Memory B cell (primary cell): ENCODE data around the gene CDC42SE2.

Source experiments
- ATAC-seq: fragments of 150-1000 bp; cut with Tn5 transposase; 2 replicates; pipeline ENCODE4 v1.10.0; 2021; ENCODE audit warnings: low read depth, mild to moderate bottlenecking, moderate library complexity
- DNase-seq, 2 donors: peaks; one replicate each; pipeline ENCODE4 v3.0.0; 2022; ENCODE audit warnings: low spot score in 2 of 2
- H3K27ac Mint-ChIP-seq: one replicate; pipeline ENCODE4 v1.8.0; 2022; ENCODE audit warnings: mild to moderate bottlenecking, moderate library complexity, mixed read lengths
- H3K27me3 Mint-ChIP-seq: one replicate; pipeline ENCODE4 v1.8.0; 2022; ENCODE audit warnings: mixed read lengths
- H3K36me3 Mint-ChIP-seq: one replicate; pipeline ENCODE4 v1.8.0; 2022; ENCODE audit warnings: mild to moderate bottlenecking, mixed read lengths
- H3K4me1 Mint-ChIP-seq: one replicate; pipeline ENCODE4 v1.8.0; 2022; ENCODE audit warnings: mixed read lengths
- H3K4me3 Mint-ChIP-seq: one replicate; pipeline ENCODE4 v1.8.0; 2022; ENCODE audit warnings: mild to moderate bottlenecking, moderate library complexity, mixed read lengths
- H3K9me3 Mint-ChIP-seq: one replicate; pipeline ENCODE4 v1.8.0; 2022; ENCODE audit warnings: mixed read lengths

Gene CDC42SE2

GRCh38 chr5:131363811-131364506, 100.1 kb downstream of the CDC42SE2 start:
- peak overlapping the region; percentile 75 for H3K27ac Mint-ChIP-seq
- no peaks in the 10 kb centered on the region for H3K27me3 Mint-ChIP-seq
- ATAC-seq = no peak
- DNase-seq = no peak
- H3K4me3 Mint-ChIP-seq = no peak overlapping the region
- H3K4me1 Mint-ChIP-seq = peaks cover 33% of the 10 kb centered on the region
- H3K9me3 Mint-ChIP-seq = peaks cover 1% of the 10 kb centered on the region
- H3K36me3 Mint-ChIP-seq = peaks cover 48% of the 10 kb centered on the region

- no peak for ATAC-seq
- Mint-ChIP-seq H3K36me3 (peaks cover 45% of the 10 kb centered on the region), H3K4me1 (peaks cover 38% of the 10 kb centered on the region), H3K27ac (peak overlapping the region; percentile 75), H3K9me3 (peaks cover 1% of the 10 kb centered on the region), H3K4me3 (peak overlapping the region; percentile 15), H3K27me3 (no peaks in the 10 kb centered on the region)
- DNase-seq = no peak
Observed at GRCh38 chr5:131364507-131365050, 100.7 kb downstream of the CDC42SE2 start.

GRCh38 chr5:131366428-131366827, 102.6 kb downstream of the CDC42SE2 start:
- Mint-ChIP-seq H3K27ac (peak overlapping the region; percentile 75), H3K27me3 (no peaks in the 10 kb centered on the region), H3K36me3 (peaks cover 36% of the 10 kb centered on the region), H3K4me1 (peaks cover 44% of the 10 kb centered on the region), H3K4me3 (no peak overlapping the region), H3K9me3 (peaks cover 1% of the 10 kb centered on the region)
- no peak for DNase-seq
- ATAC-seq = no peak

- ATAC-seq (no peak), DNase-seq (no peak)
- Mint-ChIP-seq H3K9me3 (peaks cover 1% of the 10 kb centered on the region), H3K4me3 (no peak overlapping the region), H3K27me3 (no peaks in the 10 kb centered on the region), H3K27ac (peak overlapping the region; percentile 98), H3K4me1 (peaks cover 46% of the 10 kb centered on the region), H3K36me3 (peaks cover 34% of the 10 kb centered on the region)
Observed at GRCh38 chr5:131367219-131367860, 103.5 kb downstream of the CDC42SE2 start.

- Mint-ChIP-seq H3K36me3 (peaks cover 35% of the 10 kb centered on the region), H3K27me3 (no peaks in the 10 kb centered on the region), H3K4me3 (no peak overlapping the region), H3K9me3 (peaks cover 1% of the 10 kb centered on the region), H3K27ac (peak overlapping the region; percentile 98), H3K4me1 (peaks cover 50% of the 10 kb centered on the region)
- ATAC-seq (no peak), DNase-seq (no peak)
Observed at GRCh38 chr5:131368866-131369265, 105.0 kb downstream of the CDC42SE2 start.

- Mint-ChIP-seq H3K36me3 (peaks cover 29% of the 10 kb centered on the region), H3K4me1 (peaks cover 48% of the 10 kb centered on the region), H3K4me3 (no peak overlapping the region), H3K27me3 (no peaks in the 10 kb centered on the region), H3K9me3 (peaks cover 1% of the 10 kb centered on the region), H3K27ac (peak overlapping the region; percentile 98)
- DNase-seq (no peak), ATAC-seq (no peak)
Observed at GRCh38 chr5:131369558-131369957, 105.7 kb downstream of the CDC42SE2 start.

GRCh38 chr5:131371835-131372234, 108.0 kb downstream of the CDC42SE2 start:
- Mint-ChIP-seq H3K27ac (peak overlapping the region; percentile 98), H3K27me3 (no peaks in the 10 kb centered on the region), H3K4me3 (peak overlapping the region; percentile 52), H3K9me3 (peaks cover 1% of the 10 kb centered on the region), H3K4me1 (peaks cover 53% of the 10 kb centered on the region), H3K36me3 (peaks cover 25% of the 10 kb centered on the region)
- DNase-seq = no peak
- ATAC-seq = peak; percentile 34

GRCh38 chr5:131373265-131373664, 109.4 kb downstream of the CDC42SE2 start:
- DNase-seq = no peak
- Mint-ChIP-seq H3K27me3 (no peaks in the 10 kb centered on the region), H3K27ac (peak overlapping the region; percentile 98), H3K9me3 (peaks cover 1% of the 10 kb centered on the region), H3K36me3 (peaks cover 19% of the 10 kb centered on the region), H3K4me1 (peaks cover 46% of the 10 kb centered on the region), H3K4me3 (peak overlapping the region; percentile 52)
- peak; percentile 21 for ATAC-seq

- no peak for DNase-seq
- peak overlapping the region; percentile 43 for H3K4me3 Mint-ChIP-seq
Observed at GRCh38 chr5:131375351-131375750, 111.5 kb downstream of the CDC42SE2 start.

GRCh38 chr5:131377346-131377745, 113.5 kb downstream of the CDC42SE2 start:
- no peaks in the 10 kb centered on the region for H3K9me3 Mint-ChIP-seq
- H3K4me3 Mint-ChIP-seq = no peak overlapping the region
- no peak for DNase-seq
- ATAC-seq = no peak
- H3K27me3 Mint-ChIP-seq = no peaks in the 10 kb centered on the region
- peak overlapping the region; percentile 98 for H3K27ac Mint-ChIP-seq
- peaks cover 43% of the 10 kb centered on the region for H3K4me1 Mint-ChIP-seq
- H3K36me3 Mint-ChIP-seq = peaks cover 20% of the 10 kb centered on the region

More at GRCh38 chr5:131375351-131375750, 111.5 kb downstream of the CDC42SE2 start:
- Mint-ChIP-seq H3K4me1 (peaks cover 39% of the 10 kb centered on the region), H3K9me3 (no peaks in the 10 kb centered on the region), H3K27me3 (no peaks in the 10 kb centered on the region), H3K36me3 (peaks cover 16% of the 10 kb centered on the region), H3K27ac (peak overlapping the region; percentile 98)
- ATAC-seq = no peak

GRCh38 chr5:131377785-131378325, 114.0 kb downstream of the CDC42SE2 start:
- Mint-ChIP-seq H3K4me3 (no peak overlapping the region), H3K9me3 (no peaks in the 10 kb centered on the region), H3K27me3 (no peaks in the 10 kb centered on the region), H3K4me1 (peaks cover 44% of the 10 kb centered on the region), H3K27ac (peak overlapping the region; percentile 98), H3K36me3 (peaks cover 20% of the 10 kb centered on the region)
- no peak for ATAC-seq
- no peak for DNase-seq

- H3K4me1 Mint-ChIP-seq = peaks cover 39% of the 10 kb centered on the region
- peaks cover 16% of the 10 kb centered on the region for H3K36me3 Mint-ChIP-seq
- H3K27me3 Mint-ChIP-seq = no peaks in the 10 kb centered on the region
- peak overlapping the region; percentile 46 for H3K4me3 Mint-ChIP-seq
- DNase-seq (peak in 1 of 2 donors; percentile 33), ATAC-seq (peak; percentile 31)
- H3K27ac Mint-ChIP-seq = peak overlapping the region; percentile 98
- no peaks in the 10 kb centered on the region for H3K9me3 Mint-ChIP-seq
Observed at GRCh38 chr5:131378721-131379541, 115.1 kb downstream of the CDC42SE2 start.

GRCh38 chr5:131379723-131380122, 115.9 kb downstream of the CDC42SE2 start:
- Mint-ChIP-seq H3K36me3 (peaks cover 16% of the 10 kb centered on the region), H3K27me3 (no peaks in the 10 kb centered on the region), H3K4me1 (peaks cover 39% of the 10 kb centered on the region), H3K4me3 (peak overlapping the region; percentile 42), H3K9me3 (no peaks in the 10 kb centered on the region), H3K27ac (peak overlapping the region; percentile 98)
- ATAC-seq (peak; percentile 72), DNase-seq (peak; percentile 46 to 73)
